Measurements from ENCODE around the gene AFMID. TPM values are rescaled to one million over a fixed set of nuclear protein-coding genes. Genes with fewer than 3 reads are reported as not detected.

Gene AFMID
- total and polyA plus RNA-seq, 2 donors (not counting 3 experiments of a cell fraction or from before 2014, with no cell fraction given): 33.5 to 42.9 TPM

DNA sequence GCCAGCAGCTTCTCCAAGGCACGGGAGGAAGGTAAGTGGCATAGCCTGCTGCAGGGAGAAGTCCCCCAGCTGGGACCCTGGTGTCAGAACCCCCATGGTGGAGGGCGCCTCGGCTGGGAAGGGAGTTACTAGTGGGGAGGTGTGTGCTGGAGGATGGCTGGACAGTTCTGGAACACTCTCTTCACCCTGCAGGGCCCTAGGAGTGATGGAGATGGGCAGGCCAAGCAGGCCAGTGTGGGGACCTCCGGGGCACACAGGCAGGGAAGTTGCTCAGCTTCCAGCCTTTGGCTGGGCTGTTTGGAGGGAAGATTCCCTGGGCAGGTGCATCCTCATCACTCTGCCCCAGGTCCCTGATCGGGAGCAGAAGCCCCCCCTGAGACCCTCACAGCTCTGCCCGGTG lies 40.3 kb upstream of the AFMID start:
- Histone ChIP-seq H3K9me3 (replicated peaks; ENCODE audit: control insufficient read depth, insufficient read depth, low read length) (no peaks in the 10 kb centered on the region), H3K9me1 (replicated peaks; ENCODE audit: control insufficient read depth, extremely low read depth, insufficient read depth, low read length) (no peaks in the 10 kb centered on the region), H3K4me3 (replicated peaks in 1 of 3; ENCODE audit: insufficient read depth in 1 of 3, low read depth in 1 of 3, low read length in 3 of 3) (no peak overlapping the region), H4K20me1 (replicated peaks; ENCODE audit: control insufficient read depth, extremely low read depth, insufficient read depth, low read length) (no peaks in the 10 kb centered on the region), H3K79me2 (ENCODE audit: control insufficient read depth, insufficient read depth, low read length) (no peaks in the 10 kb centered on the region), H3K4me2 (ENCODE audit: insufficient read depth, low read length) (no peak overlapping the region), H3K27ac (ENCODE audit: insufficient read depth, low read depth, low read length) (no peak overlapping the region), H3K36me3 (ENCODE audit: control insufficient read depth in 2 of 2, extremely low read depth in 1 of 2, insufficient read depth in 2 of 2, low read length in 2 of 2) (no peaks in the 10 kb centered on the region), H2AFZ (ENCODE audit: low read depth, low read length) (no peak overlapping the region), H3K9ac (replicated peaks; ENCODE audit: extremely low read depth, insufficient read depth, low read length) (no peak overlapping the region), H3K27me3 (ENCODE audit: control insufficient read depth in 2 of 2, insufficient read depth in 2 of 2, low read length in 2 of 2) (no peaks in the 10 kb centered on the region), H3K4me1 (ENCODE audit: control insufficient read depth, extremely low read depth, insufficient read depth, low read length) (peaks cover 15% of the 10 kb centered on the region)
- no peak for TF ChIP-seq MYC (IDR thresholded peaks at IDR 0.05; ENCODE audit: low read depth, low read length)
- TF ChIP-seq GATA2 (IDR thresholded peaks at IDR 0.05; ENCODE audit: insufficient read depth, insufficient read length, low read depth, low read length): no peak
- TF ChIP-seq POLR2A (IDR thresholded peaks at IDR 0.05; ENCODE audit: low read depth, low read length): no peak
- TF ChIP-seq FOS (IDR thresholded peaks at IDR 0.05; ENCODE audit: borderline replicate concordance, insufficient read depth, low read length): no peak
- no peak for TF ChIP-seq JUN (IDR thresholded peaks at IDR 0.05; ENCODE audit: borderline replicate concordance, insufficient read depth, insufficient read length, low read depth)
- TF ChIP-seq POLR2AphosphoS5 (IDR thresholded peaks at IDR 0.05; ENCODE audit: insufficient read depth, low read depth, low read length): no peak
- intact Hi-C loops (cut with micrococcal nuclease) (no loop called here), dilution Hi-C loops (cut with MboI; ENCODE audit: extremely low pct_ligation_motif_present, low sequenced_read_pairs) (no loop called here)
- CTCF ChIA-PET: no interaction called here
- DNase-seq (ENCODE audit: low read depth, low spot score) (no peak), FAIRE-seq (no peak)
- no TSS peak for BruUV-seq (replicated peaks)
- POLR2A ChIA-PET: no interaction called here

DNA sequence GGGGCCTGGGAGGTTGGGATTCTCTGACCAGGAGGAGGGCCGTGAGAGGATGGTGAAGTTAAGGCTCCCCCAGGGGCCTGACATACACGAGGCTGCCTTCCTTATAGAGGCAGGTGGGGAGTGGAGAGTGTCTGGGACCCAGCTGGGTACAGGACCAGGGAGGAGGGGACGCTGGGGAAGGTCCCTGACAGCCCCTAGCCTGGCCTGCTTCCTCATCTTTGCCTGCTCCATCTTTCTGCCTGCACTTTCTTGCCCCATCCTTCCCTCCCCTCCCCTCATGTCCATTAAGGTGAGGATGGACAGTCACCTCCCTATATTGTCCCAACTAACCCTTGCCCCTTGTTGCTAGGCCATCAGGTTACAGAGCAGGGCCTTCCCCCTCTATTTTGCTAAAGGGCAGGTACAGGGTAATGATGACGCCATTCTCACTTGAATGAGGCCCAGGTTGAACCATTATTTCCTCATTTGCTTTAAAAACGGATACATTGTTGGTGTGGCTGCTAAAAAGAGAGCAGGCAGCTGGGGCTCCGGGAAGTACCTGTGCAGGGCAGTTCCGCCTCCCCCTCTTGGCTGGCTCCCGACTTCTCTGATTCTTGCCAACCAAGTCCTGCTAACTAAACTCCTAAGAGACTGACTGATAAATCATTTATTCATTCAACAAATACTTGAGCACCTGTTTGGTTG lies 39.7 kb upstream of the AFMID start:
- no peak overlapping the region for H3K4me3 ChIP-seq (replicated peaks in 1 of 3; ENCODE audit: insufficient read depth in 1 of 3, low read depth in 1 of 3, low read length in 3 of 3)
- H3K4me1 ChIP-seq (ENCODE audit: control insufficient read depth, extremely low read depth, insufficient read depth, low read length): peaks cover 14% of the 10 kb centered on the region
- H3K36me3 ChIP-seq (ENCODE audit: control insufficient read depth in 2 of 2, extremely low read depth in 1 of 2, insufficient read depth in 2 of 2, low read length in 2 of 2): no peaks in the 10 kb centered on the region
- H3K9me1 ChIP-seq (replicated peaks; ENCODE audit: control insufficient read depth, extremely low read depth, insufficient read depth, low read length): no peaks in the 10 kb centered on the region
- dilution Hi-C loops (cut with MboI; ENCODE audit: extremely low pct_ligation_motif_present, low sequenced_read_pairs) (no loop called here), intact Hi-C loops (cut with micrococcal nuclease) (no loop called here)
- no peaks in the 10 kb centered on the region for H4K20me1 ChIP-seq (replicated peaks; ENCODE audit: control insufficient read depth, extremely low read depth, insufficient read depth, low read length)
- no peaks in the 10 kb centered on the region for H3K27me3 ChIP-seq (ENCODE audit: control insufficient read depth in 2 of 2, insufficient read depth in 2 of 2, low read length in 2 of 2)
- POLR2A ChIA-PET: no interaction called here
- no peak overlapping the region for H3K27ac ChIP-seq (ENCODE audit: insufficient read depth, low read depth, low read length)
- no TSS peak for BruUV-seq (replicated peaks)
- TF ChIP-seq, protein P1, sequence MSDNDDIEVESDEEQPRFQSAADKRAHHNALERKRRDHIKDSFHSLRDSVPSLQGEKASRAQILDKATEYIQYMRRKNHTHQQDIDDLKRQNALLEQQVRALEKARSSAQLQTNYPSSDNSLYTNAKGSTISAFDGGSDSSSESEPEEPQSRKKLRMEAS (IDR thresholded peaks at IDR 0.05; ENCODE audit: insufficient read depth, insufficient read length): no peak
- TF ChIP-seq EZH2 (IDR thresholded peaks at IDR 0.05; ENCODE audit: borderline replicate concordance, low read depth, low read length, severe bottlenecking) (no peak), JUN (IDR thresholded peaks at IDR 0.05; ENCODE audit: borderline replicate concordance, insufficient read depth, insufficient read length, low read depth) (no peak), POLR2A (IDR thresholded peaks at IDR 0.05; ENCODE audit: low read depth, low read length) (no peak)
- FAIRE-seq: no peak
- no peak overlapping the region for H3K4me2 ChIP-seq (ENCODE audit: insufficient read depth, low read length)
- no peak overlapping the region for H2AFZ ChIP-seq (ENCODE audit: low read depth, low read length)
- H3K79me2 ChIP-seq (ENCODE audit: control insufficient read depth, insufficient read depth, low read length): no peaks in the 10 kb centered on the region
- no peaks in the 10 kb centered on the region for H3K9me3 ChIP-seq (replicated peaks; ENCODE audit: control insufficient read depth, insufficient read depth, low read length)
- CTCF ChIA-PET: no interaction called here
- DNase-seq (ENCODE audit: low read depth, low spot score): no peak
- H3K9ac ChIP-seq (replicated peaks; ENCODE audit: extremely low read depth, insufficient read depth, low read length): no peak overlapping the region
